Measurements from ENCODE around the gene RIPPLY3.

GRCh38 chr21:37055271-37055855 is 48.9 kb downstream of the RIPPLY3 start:
- no peak for TF ChIP-seq CTCF (conservative IDR thresholded peaks at IDR 0.05; ENCODE audit: low read length)
- no peak for TF ChIP-seq EZH2phosphoT487 (IDR thresholded peaks at IDR 0.05; ENCODE audit: borderline replicate concordance)

All from Loucy (cell line).